Endometrium (tissue), 2 donors: ENCODE measurements around the gene ZNF888.
"Not testable (repeated sequence)": the region's sequence is repeated elsewhere in the genome, so short reads cannot be mapped to it uniquely, and the experiment has no call there.

ENCODE experiments used
- FAIRE-seq: peaks from 2 replicates; lab custom pipeline; 2012; peaks lifted over from hg19 to GRCh38; lab: Jason Lieb, UNC
- donor health status: control.
- donor health status: control.

Gene ZNF888

GRCh38 chr19:52922841-52923777, at the start of gene ZNF888:
TSS of gene ZNF888 (minus strand) at chr19:52923428. CDS start at chr19:52917873, 5,555 bp downstream.
- no peak for FAIRE-seq

GRCh38 chr19:52967772-52968171, 44.5 kb upstream of the ZNF888 start:
- FAIRE-seq: no peak

GRCh38 chr19:52963247-52963618, 40.0 kb upstream of the ZNF888 start:
- FAIRE-seq: no peak

DNA sequence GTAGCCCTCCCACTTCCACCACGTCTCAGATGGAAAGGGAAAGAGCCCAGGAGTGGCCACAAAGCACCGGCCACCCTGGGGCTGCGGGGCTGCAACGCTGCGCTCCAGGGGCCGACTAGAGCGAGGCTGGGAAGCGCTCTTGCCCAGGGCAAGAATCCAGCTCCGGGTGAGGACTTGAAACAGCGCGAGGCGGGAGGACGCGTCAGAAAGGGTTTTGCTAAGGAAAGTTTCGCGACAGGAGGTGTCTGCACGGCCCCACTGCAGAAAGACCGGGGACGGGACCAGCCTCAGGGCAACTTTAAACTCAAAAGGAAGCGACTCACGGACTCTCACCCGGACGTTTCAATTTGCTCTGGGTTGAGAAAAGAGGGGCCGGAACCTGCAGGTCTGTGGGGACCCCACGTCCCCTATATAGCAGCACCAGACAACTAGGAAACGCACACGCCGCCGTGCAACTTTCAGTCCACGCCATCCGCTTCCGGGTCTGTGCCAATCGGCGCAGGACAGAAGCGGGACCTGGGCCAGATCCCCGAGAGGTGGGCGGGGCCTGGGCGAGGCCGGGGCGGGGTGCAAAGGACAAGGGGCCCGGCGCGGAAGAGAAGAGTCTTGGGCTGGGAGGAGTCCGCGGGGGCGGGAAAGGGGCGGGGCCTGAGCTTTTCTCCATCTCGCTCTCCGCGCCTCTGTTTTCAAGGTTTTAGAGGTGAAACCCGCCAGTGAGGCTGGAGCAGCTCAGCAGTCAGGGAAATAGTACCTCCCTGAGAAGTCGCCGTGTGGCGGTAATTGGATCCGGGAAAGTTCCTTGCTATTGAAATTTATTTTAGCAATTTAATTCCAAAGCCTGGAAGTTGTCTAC, 39.4 kb upstream of the ZNF888 start, which contains the start of gene ZNF816:
TSS of gene ZNF816 (minus strand) at position 488 of the 853 bp plus-strand sequence. CDS start 6,792 bp downstream, outside the sequence.
- FAIRE-seq: no peak

DNA sequence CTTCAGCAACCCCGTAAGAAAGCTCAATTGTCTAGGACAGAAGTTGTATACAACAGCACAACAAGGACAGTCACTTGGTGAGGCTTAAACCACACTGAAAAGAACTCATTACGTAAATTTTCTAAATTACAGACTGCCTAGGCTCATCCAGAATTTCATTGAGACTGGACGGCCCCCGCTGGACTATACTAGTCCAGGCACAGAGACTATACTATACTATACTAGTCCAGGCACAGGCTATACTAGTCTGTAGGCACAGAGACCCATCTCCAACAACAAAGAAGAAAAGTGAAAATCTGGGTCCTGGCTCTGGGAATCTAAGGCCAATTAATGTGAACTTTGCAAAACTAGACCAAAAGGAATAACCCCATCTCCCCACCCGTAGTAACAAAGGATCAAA, 38.8 kb upstream of the ZNF888 start:
- no peak for FAIRE-seq

DNA sequence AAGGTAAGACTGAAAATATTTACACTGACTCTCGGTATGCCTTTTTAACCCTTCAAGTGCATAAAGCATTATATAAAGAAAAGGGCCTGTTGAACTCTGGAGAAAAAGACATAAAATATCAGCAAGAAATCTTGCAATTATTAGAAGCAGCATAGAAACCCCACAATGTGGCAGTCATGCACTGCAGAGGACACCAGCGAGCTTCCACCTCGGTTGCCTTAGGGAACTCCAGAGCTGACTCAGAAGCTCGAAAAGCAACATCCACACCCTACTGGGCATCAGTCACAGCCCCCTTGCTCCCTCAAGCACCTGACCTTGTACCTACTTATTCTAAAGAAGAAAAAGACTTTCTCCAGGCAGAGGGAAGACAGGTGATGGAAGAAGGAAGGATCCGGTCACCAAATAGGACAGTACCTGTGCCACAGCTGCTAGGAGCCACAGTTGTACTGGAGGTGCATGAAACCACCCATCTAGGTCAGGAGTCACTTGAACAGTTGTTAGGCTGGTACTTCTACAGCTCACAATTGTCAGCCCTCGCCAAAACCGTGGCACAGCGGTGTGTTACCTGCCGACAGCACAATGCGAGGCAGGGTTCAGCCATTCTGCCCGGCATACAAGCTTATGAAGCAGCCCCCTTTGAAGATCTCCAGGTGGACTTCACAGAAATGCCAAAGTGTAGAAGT, 36.5 kb upstream of the ZNF888 start:
- no peak for FAIRE-seq

GRCh38 chr19:52957591-52957990, 34.4 kb upstream of the ZNF888 start:
- no peak for FAIRE-seq

GRCh38 chr19:52956917-52957316, 33.7 kb upstream of the ZNF888 start:
- FAIRE-seq: no peak

GRCh38 chr19:52949422-52949821, 26.2 kb upstream of the ZNF888 start:
- no peak for FAIRE-seq

GRCh38 chr19:52948025-52948770, 25.0 kb upstream of the ZNF888 start:
- no peak for FAIRE-seq

GRCh38 chr19:52946322-52947310, 23.4 kb upstream of the ZNF888 start:
- no peak for FAIRE-seq

DNA sequence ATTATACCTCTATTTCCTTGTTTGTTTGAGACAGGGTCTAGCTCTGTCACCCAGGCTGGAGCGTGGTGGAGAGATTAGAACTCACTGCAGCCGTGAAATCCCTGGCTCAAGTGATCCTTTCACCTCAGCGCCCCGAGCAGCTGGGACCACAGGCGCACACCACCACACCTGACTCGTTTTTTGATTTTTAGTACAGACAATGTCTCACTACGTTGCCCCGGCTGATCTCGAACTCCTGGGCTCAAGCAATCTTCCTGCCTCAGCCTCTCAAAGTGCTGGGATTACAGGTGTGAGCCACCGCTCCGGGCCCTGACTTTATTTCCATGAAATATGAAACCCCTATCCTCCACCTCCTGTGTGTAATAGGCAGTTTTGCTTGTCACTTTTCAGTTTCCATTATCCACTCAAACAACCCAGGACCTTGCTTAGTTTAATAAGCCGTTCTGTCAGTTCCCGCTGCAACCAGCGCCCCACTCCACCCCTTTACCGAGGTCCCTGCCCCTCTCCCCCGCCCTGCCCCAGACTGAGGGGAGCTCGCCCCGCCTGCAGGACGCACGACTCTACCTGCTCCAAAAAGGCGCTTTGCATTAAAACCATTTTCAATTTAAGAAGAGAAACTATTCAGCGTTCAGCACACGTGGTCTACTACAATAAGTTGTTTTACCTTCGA, 22.6 kb upstream of the ZNF888 start:
- FAIRE-seq: no peak

DNA sequence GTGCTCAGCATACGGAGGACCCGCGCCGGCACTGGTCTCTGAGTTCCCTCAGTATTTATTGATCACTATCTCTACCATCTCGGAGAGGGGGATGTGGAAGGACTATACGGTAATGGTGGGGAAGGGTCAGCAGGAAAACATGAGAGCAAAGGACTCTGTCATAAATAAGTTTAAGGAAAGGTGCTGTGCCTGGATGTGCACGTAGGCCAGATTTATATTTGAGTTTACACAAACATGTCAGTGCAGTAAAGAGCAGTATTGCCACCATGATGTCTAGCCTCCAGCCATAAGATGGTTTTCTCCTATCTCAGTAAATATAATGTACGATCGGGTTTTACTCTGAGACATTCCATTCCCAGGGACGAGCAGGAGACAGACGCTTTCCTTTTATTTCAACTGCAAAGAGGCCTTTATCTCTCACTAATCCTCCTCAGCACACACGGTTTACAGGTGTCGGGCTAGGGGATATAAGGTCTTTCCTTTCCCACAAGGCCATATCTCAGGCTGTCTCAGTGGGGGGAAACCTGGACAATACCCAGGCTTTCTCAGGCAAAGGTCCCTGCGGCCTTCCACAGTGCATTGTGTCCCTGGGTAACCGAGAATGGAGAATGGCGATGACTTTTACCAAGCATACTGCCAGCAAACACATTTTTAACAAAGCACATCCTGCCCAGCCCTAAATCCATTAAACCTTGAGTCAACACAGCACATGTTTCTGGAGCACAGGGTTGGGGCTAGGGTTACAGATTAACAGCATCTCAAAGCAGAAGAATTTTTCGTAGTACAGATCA, 21.7 kb upstream of the ZNF888 start:
- not testable (repeated sequence) for FAIRE-seq

DNA sequence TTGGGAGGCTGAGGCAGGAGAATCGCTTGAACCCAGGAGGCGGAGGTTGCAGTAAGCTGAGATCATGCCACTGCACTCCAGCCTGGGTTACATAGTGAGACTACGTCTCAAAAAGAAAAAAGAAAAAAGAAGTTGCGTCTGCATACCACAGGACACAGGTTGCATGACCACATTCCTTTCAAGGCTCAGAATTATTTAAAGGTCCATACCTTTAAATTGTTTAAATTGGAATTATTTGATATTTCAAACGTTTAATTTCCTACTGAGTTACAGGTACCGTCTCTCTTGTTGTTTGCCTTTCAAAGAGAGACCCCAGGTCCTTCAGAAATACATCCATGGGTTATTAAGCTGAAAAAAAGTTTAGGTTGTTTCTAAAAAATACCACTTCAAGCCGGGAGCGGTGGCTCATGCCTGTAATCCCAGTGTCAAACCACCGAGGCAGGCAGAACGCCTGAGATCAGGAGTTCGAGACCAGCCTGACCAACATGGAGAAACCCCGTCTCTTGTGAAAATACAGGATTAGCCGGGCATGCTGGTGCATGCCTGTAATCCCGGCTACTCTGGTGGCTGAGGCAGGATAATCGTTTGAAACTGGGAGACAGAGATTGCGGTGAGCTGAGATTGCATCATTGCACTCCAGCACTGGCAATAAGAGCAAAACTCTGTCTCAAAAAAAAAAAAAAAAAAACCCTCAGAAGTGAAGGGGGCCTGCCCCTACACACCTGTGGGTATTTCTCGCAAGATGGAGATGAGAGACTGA, 20.8 kb upstream of the ZNF888 start:
- no peak for FAIRE-seq

DNA sequence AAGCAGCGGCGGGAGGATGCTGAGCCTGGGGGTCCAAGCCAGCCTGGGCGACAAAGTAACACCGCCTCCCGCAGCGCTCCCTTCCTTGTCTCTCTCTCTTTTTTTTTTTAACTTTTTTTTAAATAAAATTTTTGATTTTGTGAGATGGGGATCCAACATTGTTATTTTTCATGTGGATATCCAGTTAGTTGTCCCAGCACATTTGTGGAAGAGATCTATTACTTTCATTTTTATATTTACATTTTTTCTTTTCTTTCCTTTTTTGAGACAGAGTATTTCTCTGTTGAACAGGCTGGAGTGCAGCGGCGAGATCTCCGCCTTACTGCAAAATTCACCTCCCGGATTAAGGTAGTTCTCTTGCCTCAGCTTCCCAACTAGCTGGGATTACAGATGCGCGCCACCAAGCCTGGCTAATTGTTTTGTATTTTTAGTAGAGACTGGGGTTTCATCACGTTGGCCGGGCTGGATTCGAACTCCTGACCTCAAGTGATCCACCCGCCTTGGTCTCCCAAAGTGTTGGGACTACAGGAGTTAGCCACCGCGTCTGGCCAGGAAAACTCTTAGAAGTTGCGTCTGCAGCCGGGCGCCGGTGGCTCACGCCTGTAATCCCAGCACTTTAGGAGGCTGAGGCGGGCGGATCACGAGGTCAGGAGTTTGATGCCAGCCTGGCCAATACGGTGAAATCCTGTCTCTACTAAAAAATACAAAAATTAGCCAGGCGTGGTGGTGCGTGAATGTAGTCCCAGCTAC, 20.1 kb upstream of the ZNF888 start:
- peak; percentile 82 for FAIRE-seq

GRCh38 chr19:52942386-52943133, 19.3 kb upstream of the ZNF888 start:
- FAIRE-seq: no peak

GRCh38 chr19:52941941-52942385, 18.7 kb upstream of the ZNF888 start:
- no peak for FAIRE-seq
